SU-DHL-6 (cell line): ENCODE results near the gene SMCHD1.

ENCODE experiments used
- H2AFZ ChIP-seq: fragments of 200-600 bp; sonication (generic); 2 replicates; pipeline ENCODE4 v1.6.1; 2014; ENCODE audit warnings: low read depth, mild to moderate bottlenecking, moderate library complexity, mixed read lengths, antibody characterized with exemption, low read length; ENCODE audit not compliant: severe bottlenecking
- H3F3A ChIP-seq: fragments of 200-600 bp; shearing (Covaris generic); 2 replicates; pipeline ENCODE4 v1.6.0; 2016; ENCODE audit warnings: antibody characterized with exemption, mild to moderate bottlenecking; ENCODE audit not compliant: insufficient read depth
- H3K27ac ChIP-seq: fragments of 200-600 bp; sonication (generic); 2 replicates; pipeline ENCODE4 v1.5.1; 2016; ENCODE audit warnings: low read depth, mild to moderate bottlenecking, low read length, moderate library complexity, mixed read lengths
- H3K27me3 ChIP-seq: fragments of 200-600 bp; sonication (generic), shearing (Covaris generic); 2 replicates; pipeline ENCODE4 v1.6.0; 2014; ENCODE audit warnings: mild to moderate bottlenecking, low read length
- H3K36me3 ChIP-seq: fragments of 200-600 bp; sonication (generic); 2 replicates; pipeline ENCODE4 v1.6.1; 2014; ENCODE audit warnings: mild to moderate bottlenecking, low read length, mixed read lengths
- H3K4me2 ChIP-seq: fragments of 300-600, 200-600 bp; shearing (Covaris generic), sonication (generic); 2 replicates; pipeline ENCODE4 v1.6.0; 2014; ENCODE audit warnings: low read length, low read depth, mild to moderate bottlenecking; ENCODE audit not compliant: poor library complexity, severe bottlenecking
- H3K4me3 ChIP-seq: fragments of 200-600 bp; sonication (generic); 2 replicates; pipeline ENCODE4 v1.5.1; 2014; ENCODE audit warnings: antibody characterized with exemption, low read length, mild to moderate bottlenecking, mixed read lengths; ENCODE audit not compliant: insufficient read depth, poor library complexity, severe bottlenecking
- H3K79me2 ChIP-seq: fragments of 200-600 bp; sonication (generic); 2 replicates; pipeline ENCODE4 v1.6.1; 2014; ENCODE audit warnings: mild to moderate bottlenecking, low read length, moderate library complexity; ENCODE audit not compliant: insufficient read depth
- H3K9ac ChIP-seq: fragments of 200-600 bp; sonication (generic); 2 replicates; pipeline ENCODE4 v1.7.0; 2014; ENCODE audit warnings: mild to moderate bottlenecking, low read length
- H3K9me2 ChIP-seq: fragments of 200-600 bp; sonication (generic); replicated peaks from 2 replicates; pipeline ENCODE4 v1.6.1; 2014; ENCODE audit warnings: low read length; ENCODE audit not compliant: insufficient read depth
- H3K9me3 ChIP-seq: fragments of 200-600 bp; sonication (generic); 2 replicates; pipeline ENCODE4 v1.6.1; 2014; ENCODE audit warnings: low read length, mixed read lengths; ENCODE audit not compliant: insufficient read depth
- H4K20me1 ChIP-seq: fragments of 200-600 bp; sonication (generic); 2 replicates; pipeline ENCODE4 v1.6.1; 2014; ENCODE audit warnings: low read depth, mild to moderate bottlenecking, antibody characterized with exemption, low read length, moderate library complexity, mixed read lengths
- EZH2phosphoT487 ChIP-seq: fragments of 200-600 bp; sonication (generic), shearing (Covaris generic); conservative IDR thresholded peaks from 2 replicates; pipeline ENCODE4 v1.6.1; 2018; ENCODE audit warnings: mild to moderate bottlenecking, antibody characterized with exemption, low read length, moderate library complexity, mixed read lengths
- TF ChIP-seq, protein P1 (sequence below): fragments of 200-600 bp; sonication (generic); IDR thresholded peaks from one replicate; pipeline ENCODE4 v1.5.1; 2017; ENCODE audit warnings: antibody characterized with exemption, mild to moderate bottlenecking, low read length, moderate library complexity; ENCODE audit not compliant: insufficient read depth, poor library complexity, severe bottlenecking

SMCHD1 gene

DNA sequence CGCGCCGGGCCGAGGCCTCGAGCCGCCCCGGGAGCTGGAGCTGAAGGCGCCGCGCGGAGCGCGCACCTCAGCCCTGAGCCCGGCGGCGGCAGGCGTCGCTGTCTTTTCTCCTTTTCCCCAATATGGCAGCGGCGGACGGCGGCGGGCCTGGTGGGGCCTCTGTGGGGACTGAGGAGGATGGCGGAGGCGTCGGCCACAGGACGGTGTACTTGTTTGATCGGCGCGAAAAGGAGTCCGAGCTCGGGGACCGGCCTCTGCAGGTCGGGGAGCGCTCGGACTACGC, 369 bp downstream of the SMCHD1 start:
- Histone ChIP-seq H3K4me2 (peak overlapping the region; percentile 90), H3K27ac (peak overlapping the region; percentile 84), H3K79me2 (peaks cover 50% of the 10 kb centered on the region), H3K9ac (peak overlapping the region; percentile 95), H3K9me2 (no peaks in the 10 kb centered on the region), H2AFZ (peak overlapping the region; percentile 5), H3K9me3 (no peaks in the 10 kb centered on the region), H3K27me3 (no peaks in the 10 kb centered on the region), H4K20me1 (peaks cover 16% of the 10 kb centered on the region), H3F3A (peaks cover 8% of the 10 kb centered on the region; the same call in 1 of the 2 replicates), H3K36me3 (no peaks in the 10 kb centered on the region), H3K4me3 (peak overlapping the region; percentile 79)
- TF ChIP-seq, protein P1, sequence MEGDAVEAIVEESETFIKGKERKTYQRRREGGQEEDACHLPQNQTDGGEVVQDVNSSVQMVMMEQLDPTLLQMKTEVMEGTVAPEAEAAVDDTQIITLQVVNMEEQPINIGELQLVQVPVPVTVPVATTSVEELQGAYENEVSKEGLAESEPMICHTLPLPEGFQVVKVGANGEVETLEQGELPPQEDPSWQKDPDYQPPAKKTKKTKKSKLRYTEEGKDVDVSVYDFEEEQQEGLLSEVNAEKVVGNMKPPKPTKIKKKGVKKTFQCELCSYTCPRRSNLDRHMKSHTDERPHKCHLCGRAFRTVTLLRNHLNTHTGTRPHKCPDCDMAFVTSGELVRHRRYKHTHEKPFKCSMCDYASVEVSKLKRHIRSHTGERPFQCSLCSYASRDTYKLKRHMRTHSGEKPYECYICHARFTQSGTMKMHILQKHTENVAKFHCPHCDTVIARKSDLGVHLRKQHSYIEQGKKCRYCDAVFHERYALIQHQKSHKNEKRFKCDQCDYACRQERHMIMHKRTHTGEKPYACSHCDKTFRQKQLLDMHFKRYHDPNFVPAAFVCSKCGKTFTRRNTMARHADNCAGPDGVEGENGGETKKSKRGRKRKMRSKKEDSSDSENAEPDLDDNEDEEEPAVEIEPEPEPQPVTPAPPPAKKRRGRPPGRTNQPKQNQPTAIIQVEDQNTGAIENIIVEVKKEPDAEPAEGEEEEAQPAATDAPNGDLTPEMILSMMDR, result no peak
- no peak for TF ChIP-seq EZH2phosphoT487

DNA sequence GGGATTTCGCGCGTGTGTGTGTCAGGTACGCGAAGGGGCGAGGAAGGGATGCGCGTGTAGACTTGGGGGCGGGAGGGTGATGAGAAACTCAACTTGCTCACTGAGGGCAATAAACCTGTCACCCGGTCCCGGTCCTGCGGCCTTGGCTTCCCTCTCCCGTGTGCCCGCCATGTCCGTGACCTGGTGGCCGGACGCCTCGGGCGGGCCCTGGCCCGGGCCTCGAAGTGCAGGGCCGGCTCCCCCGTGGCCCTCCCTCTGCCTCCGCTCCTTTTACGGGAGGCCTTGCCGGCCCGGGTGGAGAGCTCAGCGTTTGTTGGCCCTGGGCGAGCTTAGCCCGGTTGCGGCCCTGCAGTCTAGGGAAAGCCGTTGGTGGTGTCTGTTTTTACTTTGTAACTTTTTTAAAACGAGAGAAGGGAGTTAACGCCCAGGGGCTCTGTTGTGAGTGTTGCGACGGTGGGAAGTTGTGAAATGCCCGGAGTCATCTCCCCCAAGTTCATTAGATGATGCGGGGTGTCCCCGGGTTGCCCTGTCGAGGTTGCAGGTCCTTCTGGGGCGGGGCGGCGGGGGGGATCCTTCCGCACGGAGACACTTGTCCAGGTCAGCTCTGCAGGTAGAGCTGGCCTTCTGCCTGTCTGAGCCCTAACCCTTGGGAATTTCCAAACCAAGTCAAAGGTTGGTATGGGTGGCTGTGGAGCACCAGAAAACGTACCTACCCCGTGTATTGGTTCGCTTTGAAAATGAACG, 883 bp downstream of the SMCHD1 start:
- peak overlapping the region; percentile 84 for H3K27ac ChIP-seq
- H3K9me3 ChIP-seq, result no peaks in the 10 kb centered on the region
- H2AFZ ChIP-seq, result peak overlapping the region; percentile 5
- peak overlapping the region; percentile 90 for H3K4me2 ChIP-seq
- H3K36me3 ChIP-seq, result no peaks in the 10 kb centered on the region
- peak overlapping the region; percentile 79 for H3K4me3 ChIP-seq
- no peaks in the 10 kb centered on the region for H3K9me2 ChIP-seq
- H3K9ac ChIP-seq, result peak overlapping the region; percentile 95
- no peaks in the 10 kb centered on the region for H3K27me3 ChIP-seq
- peaks cover 8% of the 10 kb centered on the region; the same call in 1 of the 2 replicates for H3F3A ChIP-seq
- peaks cover 56% of the 10 kb centered on the region for H3K79me2 ChIP-seq
- no peak for TF ChIP-seq EZH2phosphoT487
- TF ChIP-seq, protein P1, result no peak
- H4K20me1 ChIP-seq, result peaks cover 16% of the 10 kb centered on the region

DNA sequence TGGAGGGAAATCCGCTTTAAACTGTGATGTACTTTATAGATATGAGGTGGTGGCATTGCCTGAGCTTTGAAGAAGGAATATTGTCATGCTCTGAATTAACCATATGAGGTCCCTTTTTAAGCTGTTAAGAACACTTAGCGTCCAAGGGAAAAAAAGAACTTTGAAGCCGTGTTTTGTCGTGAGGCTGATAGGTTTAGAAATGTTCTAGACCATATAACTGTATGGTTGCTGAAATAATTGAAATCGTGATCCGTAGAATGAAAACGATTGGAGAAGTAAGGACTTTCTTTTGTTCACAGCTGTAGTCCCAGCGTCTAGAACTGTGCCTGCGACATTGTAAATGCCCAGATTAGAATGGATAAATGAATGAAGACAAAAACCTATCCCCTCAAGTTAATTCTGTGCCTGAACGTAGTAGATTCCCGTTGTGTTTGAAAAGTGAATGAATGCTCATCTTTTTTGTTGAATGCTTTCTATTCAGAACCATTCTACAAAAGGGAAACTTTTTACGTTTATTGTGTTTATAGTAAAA, 1.5 kb downstream of the SMCHD1 start:
- H3K4me2 ChIP-seq, result peak overlapping the region; percentile 90
- no peak for TF ChIP-seq EZH2phosphoT487
- TF ChIP-seq, protein P1, result no peak
- H3K9me2 ChIP-seq, result no peaks in the 10 kb centered on the region
- H3K9me3 ChIP-seq, result no peaks in the 10 kb centered on the region
- H3K36me3 ChIP-seq, result no peaks in the 10 kb centered on the region
- no peak overlapping the region for H2AFZ ChIP-seq
- peaks cover 16% of the 10 kb centered on the region for H4K20me1 ChIP-seq
- H3K79me2 ChIP-seq, result peaks cover 60% of the 10 kb centered on the region
- peak overlapping the region; percentile 95 for H3K9ac ChIP-seq
- H3F3A ChIP-seq, result peaks cover 8% of the 10 kb centered on the region; the same call in 1 of the 2 replicates
- H3K27ac ChIP-seq, result peak overlapping the region; percentile 84
- no peaks in the 10 kb centered on the region for H3K27me3 ChIP-seq
- H3K4me3 ChIP-seq, result peak overlapping the region; percentile 79
